ENCODE measurements around the gene UBAP1. TPM values are rescaled to one million over a fixed set of nuclear protein-coding genes. Genes with fewer than 3 reads are reported as not detected.
"Not testable (repeated sequence)": the region's sequence is repeated elsewhere in the genome, so short reads cannot be mapped to it uniquely, and the experiment has no call there.

Gene UBAP1
- total RNA-seq, 1 donor from 2014 or later, result 31.2 TPM

DNA sequence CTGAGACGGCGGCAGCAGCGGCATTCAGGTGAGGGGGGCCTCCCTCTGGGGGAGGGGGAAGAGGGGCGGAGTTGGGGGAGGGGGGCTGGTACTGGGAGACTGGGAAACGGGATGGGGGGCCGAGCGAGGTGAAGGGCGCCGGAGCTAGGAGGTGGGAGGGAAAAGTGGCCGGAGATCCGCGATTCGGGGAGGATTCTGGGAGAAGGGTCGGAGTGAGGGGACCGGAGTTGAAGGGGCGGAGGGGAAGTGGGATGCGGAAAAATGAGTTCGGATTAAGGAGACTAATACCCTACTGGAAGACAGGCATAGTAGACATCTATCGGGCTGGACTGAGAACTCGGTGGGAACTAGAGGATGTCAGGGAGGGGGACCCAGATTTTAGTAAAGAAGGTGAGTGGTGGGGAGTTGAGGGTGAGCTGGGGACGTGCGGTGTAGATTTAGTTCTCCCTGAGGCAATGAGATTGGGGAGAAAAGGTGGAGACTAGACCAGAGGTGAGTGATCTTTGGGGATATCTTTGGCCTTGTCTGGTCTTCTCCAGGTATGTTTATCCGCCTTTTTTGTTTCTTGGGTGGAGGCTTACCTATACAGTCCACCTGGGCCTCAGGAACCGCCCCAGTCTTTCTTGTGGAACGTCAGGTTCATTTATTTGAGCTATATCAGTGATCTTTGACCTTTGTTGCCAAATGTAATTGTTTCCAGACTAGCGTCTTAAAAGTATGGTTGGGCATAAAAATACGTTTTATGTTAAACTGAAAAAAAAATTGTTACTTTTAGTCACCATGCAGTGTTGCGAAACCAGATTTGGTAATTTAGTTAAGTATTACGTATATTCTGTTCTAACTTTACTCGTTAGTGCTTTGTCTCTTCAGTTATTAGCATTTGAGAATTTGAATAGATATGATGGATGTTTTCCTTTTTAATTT, 632 bp downstream of the UBAP1 start:
- intact Hi-C loops (cut with micrococcal nuclease), result loop anchor here (1.0 to 2.0 kb wide), 2 partner anchors 130 to 197 kb away; partner anchors contain the start of gene MYORG

DNA sequence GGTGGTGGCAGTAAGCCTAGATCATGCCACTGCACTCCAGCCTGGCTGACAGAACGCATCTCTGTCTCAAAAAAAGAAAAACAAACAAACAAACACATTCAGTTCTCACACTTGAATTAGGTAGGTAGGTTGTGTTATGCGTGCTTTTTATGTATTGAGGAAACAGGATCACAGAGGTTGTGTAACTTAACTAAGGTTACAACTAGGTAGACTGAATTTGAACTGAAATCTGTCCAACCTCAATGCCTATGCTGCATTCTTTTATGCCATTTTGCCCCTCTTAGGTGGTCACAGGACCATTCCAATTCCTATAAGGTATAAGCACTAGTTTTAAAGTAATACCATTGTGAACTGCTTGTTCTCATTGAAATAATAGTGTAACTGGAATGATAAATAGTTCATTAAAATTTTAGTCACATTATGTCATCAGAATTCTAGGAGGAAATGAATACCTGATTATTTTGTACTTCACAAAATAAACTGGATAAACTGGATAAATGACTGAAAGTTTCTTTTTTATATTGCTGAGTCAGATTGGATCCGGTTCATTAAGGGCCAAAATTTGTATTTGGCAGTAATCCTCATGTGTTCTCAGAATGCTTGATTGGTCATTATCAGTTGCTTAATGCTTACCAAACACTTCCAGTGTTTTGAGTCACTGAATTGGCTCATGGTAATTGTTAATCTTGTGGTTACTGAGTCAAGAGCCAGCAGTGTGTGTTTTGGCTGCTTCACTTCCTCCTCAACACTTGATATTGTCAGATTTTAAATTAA, 7.1 kb downstream of the UBAP1 start:
- intact Hi-C loops (cut with micrococcal nuclease), result no loop called here

DNA sequence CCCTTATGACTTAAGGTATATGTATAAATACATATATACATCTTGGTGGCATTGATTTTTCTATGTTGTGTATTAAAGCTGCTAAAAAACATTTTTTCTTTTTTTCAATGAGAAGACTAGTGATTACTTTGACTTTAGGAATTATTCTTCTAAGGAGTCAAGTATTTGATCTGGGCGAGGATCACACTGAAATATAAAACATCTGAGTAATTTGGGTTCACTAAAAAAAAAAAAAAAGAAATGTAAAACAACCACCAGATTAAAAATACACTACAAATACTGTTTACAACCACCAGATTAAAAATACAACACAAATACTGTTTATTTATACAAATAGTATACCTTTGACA, 9.0 kb downstream of the UBAP1 start:
- intact Hi-C loops (cut with micrococcal nuclease), result no loop called here

DNA sequence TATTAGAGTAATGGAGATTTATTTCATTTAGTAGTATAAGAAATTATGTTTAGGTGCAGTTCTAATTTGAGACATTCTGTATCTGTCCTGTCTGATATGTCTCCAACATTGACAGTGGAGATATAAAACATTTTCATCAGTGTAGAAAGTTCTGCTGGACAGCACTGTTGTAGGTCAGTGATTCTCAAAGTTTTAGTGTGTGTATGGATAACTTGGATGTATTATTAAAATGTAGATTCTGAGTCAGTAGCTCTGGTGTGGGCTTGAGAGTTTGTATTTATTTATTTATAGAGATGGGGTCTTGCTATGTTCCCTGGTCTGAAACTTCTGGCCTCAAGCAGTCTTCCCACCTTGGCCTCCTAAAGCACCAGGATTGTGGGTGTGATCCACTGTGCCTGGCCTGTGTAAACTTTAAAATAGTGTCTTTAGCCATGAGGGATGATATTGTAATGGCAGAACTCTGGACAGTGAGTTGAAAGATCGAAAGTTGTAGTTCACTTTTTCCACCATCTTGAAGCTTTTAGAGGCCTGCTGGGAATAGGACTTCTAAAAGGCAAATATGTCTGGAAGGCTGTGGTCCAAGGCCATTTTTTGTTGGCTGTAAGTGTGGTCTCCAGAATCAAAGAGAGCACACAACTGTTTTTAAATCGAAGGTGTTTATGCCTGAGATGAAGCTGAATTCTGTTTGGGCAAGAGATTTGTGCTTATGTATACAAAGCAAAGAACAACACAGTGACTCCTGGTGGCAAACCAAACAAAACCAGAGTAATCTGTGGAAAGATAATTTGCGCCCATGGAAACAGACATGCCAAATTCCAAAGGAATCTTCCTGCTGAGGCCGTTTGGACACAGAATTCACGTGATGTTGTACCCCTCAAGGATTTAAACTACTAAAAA, 12.4 kb downstream of the UBAP1 start:
- intact Hi-C loops (cut with micrococcal nuclease), result no loop called here

DNA sequence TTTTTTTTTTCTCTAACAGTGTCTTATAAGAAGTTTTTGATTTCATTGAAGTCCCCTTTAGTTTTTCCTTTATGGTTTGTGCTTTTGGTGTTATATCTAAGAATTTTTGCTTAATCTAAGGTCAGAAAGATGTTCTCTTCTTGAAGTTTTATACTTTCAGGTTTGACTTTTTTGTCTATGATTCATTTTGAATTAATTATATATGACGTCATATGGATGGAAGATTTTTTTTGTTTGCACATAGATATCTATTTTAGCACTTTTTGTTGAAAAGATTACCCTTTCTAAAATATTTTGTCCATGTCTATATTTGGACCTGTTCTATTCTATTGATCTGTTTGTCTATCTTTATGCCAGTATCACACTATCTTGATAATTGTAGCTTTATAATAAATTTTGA, 16.3 kb downstream of the UBAP1 start:
- intact Hi-C loops (cut with micrococcal nuclease), result no loop called here

DNA sequence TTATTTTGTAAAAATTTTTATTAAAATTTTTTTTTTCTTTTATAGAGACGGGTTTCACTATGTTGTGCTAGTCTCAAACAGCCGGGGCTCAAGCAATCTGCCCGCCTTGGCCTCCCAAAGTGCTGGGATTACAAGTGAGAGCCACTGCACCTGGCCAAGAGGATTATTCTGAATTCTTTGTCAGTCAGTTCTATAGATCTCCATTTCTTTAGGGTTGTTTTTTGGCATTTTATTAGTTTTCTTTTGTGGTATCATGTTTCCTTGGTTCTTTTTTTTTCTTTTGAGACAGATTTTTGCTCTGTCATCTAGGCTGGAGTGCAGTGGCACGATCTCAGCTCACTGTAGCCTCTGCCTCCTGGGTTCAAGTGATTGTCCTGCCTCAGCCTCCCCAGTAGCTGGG, 18.4 kb downstream of the UBAP1 start:
- intact Hi-C loops (cut with micrococcal nuclease), result not testable (repeated sequence)

DNA sequence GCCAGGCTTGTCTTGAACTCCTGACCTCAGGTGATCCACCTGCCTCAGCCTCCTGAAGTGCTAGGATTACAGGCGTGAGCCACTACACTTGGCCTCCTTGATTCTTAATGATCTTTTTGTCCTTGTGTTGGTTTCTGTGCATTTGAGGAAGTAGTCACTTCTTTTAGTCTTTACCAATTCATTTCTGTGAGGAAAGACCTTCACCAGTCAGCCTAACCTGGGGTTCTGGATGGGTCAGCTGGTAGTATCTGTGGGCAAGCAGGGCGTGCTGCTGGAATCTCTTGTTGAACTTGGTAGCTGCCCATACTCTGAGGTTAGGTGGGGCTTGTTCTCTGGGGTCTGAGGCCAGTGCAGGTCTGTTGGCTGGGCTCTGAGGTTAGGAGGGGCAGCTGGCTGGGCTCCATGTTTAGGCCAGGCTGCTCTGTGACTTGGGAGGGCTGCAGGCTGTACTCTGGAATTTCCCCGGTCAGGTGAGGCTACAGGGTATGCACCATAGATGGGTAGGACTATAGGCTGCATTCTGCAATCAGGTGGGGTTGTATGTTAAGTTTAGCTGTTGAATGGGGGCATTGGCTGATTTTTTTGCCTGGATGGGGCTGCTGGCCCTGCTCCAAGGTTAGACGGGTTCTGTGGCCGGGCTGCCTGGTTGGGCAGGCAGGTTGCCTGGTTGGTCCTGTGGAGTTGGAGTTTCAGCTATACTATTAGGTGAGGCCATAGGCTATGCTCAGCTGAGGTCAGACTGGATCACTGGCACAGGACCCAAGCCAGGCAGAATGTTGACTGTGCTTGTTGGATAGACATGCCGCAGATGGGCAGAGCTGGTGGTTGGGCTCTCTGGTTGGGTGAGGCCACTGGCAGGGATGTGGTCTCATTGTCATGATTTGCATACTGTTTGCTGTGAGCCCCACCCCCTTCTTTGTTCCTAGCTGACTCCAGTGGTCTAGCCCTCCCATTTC, 19.2 kb downstream of the UBAP1 start:
- intact Hi-C loops (cut with micrococcal nuclease), result no loop called here

DNA sequence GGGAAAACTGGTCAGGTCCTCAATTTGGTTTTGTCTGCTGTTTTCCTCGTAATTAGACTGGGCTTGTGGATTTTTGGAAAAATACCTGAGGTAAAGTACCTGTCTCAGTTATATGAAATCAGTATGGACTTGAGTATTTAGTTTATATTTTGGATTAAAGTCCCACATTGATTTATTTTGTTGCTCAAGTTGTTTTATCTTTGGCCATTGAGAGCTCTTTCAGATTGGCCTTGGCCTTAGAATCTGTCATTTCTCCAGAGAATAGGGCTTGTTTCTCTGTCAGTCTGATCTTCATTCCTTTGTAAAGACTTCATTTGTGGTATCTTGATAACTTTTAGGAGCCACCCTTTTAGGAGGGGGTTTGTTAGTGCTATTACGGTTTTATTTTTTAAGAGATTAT, 21.2 kb downstream of the UBAP1 start:
- intact Hi-C loops (cut with micrococcal nuclease), result no loop called here

DNA sequence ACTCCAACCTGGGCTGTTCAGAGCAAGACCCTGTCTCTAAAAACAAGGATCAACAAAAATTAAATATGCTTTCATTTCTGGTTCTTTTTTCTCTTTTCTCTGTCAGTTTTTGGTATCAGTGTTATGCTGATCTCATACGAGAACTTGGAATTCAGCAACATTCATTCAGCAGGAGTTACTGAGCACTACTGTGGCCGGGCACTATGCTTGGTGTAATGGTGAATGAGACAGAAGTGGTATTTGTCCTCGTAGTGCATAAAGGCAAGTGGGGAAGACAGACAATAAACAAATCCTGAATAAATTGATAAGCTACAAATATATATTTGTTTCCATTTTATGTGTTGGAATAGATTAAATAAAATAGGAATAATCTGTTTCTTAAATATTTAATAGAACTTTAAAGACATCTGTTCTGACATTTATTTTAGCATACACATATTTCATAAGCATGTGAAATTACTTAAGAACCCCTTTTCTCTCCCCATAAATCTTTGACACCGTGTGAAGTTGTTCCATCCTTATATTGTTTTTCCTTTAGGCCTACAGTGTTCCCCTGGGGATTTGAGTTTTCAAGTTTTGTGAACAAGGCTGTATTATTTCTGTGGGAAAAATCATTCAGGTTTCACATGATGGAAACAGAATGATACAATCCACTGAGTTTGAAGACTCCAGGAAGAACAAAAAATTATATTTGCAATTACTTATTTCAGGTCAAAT, 24.6 kb downstream of the UBAP1 start:
- intact Hi-C loops (cut with micrococcal nuclease), result no loop called here

DNA sequence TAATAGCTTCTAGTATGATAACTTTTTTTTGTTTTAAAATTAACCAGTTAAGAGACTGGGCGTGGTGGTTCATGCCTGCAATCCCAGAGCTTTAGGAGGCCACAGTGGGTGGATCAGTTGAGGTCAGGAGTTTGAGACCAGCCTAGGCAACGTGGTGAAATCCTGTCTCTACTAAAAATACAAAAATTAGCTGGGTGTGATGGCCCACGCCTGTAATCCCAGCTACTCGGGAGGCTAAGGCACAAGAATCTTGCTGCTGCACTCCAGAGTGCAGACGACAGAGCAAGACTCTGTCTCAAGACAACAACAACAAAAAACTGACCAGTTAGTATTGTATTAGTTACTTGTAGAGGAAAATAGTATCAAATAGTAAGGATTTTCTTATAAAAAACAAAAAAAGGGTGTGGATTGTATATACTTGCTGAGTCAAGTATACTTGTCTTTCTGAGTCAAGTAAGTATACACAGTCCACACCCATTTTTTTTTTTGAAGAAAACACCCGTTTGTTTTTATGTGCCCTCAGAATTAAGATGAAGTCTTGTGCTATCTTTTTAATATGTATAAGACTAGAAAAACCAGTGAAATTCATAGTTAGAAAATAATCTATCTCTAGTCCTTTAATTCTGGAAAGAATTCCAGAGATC, 25.3 kb downstream of the UBAP1 start:
- intact Hi-C loops (cut with micrococcal nuclease), result no loop called here

DNA sequence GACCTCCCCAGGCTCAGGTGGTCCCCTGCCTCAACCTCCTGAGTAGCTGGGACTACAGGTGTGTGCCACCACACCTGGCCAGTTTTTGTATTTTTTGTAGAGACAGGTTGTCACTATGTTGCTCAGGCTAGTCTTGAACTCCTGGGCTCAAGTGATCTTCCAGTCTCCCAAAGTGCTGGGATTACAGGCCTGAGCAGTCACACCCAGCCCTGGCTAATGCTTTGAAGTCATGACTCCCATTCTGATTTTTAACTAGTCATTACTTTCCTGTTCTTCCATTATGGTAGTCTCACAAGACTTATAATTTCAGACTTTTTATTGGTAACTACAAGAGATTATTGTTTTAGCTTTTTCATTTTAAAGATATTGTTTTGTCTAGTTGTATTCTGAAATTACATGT, 26.3 kb downstream of the UBAP1 start:
- intact Hi-C loops (cut with micrococcal nuclease), result no loop called here

DNA sequence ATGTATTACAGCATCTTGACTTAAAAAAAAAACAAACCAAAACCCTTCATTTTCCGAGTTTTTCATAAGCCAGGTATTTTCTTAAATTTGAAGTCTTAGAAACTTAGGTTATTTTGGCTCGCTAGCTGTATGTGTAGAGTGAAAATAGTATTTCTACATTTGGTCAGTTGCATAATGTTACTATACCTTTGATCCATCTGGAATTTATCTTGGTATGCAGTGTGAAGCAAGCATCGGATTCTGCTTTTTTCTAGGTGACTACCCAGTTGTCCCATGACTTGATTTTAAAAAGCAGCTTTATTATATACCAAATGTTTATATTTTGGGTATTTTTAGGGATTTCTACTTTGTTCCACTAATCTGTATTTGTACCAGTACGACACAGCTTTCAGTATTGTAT, 27.7 kb downstream of the UBAP1 start:
- intact Hi-C loops (cut with micrococcal nuclease), result no loop called here

DNA sequence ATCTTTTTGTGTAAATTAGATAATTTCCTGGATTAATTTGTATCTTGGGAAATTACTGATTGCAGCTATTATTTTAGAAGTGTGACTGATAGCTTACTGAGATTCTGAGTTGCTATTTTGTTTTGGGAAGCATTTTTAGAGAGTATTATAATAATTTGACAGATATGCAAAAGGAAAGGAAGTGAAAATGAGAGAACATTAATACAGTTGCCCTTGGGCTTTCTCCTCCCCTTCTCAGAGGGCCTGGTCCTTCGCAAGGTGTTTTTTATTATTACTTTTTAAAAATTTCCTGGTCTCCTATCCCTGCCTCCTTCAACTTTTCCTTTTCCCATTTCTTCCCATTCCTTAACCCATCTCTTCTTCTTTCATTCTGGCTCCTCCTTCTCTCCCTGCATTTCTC, 32.6 kb downstream of the UBAP1 start:
- intact Hi-C loops (cut with micrococcal nuclease), result no loop called here

DNA sequence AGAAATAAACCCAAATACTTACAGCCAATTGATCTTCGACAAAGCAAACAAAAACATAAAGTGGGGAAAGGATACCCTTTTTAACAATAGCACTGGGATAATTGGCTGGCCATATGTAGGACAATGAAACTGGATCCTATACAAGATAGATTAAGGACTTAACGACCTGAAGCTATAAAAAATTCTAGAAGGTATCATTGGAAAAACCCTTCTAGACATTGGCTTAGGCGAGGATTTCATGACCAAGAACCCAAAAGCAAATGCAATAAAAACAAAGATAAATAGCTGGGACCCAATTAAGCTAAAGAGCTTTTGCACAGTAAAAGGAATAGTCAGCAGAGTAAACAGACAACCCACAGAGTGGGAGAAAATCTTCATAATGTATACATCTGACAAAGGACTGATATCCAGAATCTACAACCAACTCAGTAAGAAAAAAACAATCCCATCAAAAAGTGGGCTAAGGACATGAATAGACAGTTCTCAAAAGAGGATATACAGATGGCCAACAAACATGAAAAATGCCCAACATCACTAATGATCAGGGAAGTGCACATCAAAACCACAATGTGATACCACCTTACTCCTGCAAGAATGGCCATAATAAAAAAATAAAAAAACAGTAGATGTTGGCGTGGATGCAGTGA, 35.6 kb downstream of the UBAP1 start:
- intact Hi-C loops (cut with micrococcal nuclease), result not testable (repeated sequence)

DNA sequence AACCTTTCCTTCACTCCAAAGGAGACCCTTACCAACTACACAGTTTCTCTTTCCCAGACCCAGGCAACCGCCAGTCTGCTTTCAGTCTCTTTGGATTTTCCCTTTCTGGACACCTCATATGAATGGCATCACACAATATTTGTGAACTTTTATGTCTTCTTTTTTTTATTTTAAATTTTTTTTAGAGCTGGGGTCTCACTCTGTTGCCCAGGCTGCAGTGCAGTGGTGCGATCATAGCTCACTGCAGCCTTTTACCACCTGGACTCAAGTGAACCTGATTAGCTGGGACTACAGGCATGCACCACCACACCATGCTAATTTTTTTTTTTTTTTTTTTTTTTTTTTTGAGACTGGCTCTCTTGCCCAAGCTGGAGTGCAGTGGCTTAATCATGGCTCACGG, 37.5 kb downstream of the UBAP1 start:
- intact Hi-C loops (cut with micrococcal nuclease), result no loop called here

DNA sequence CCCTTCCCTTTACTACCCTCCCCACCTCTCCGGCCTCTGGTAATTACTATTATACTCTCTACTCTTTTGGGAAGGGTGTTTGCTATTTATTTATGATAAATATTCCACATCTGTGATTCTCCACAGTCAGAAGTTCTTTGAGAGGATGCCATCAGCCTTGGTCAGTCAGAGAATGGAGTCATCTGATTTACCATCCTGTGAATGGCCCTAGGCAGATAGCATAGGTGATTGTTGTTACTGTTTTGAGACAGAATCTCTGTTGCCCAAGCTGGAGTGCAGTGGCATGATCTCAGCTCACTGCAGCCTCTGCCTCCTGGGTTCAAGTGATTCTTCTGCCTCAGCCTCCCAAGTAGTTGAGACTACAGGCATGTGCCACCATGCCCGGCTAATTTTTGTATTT, 38.2 kb downstream of the UBAP1 start:
- intact Hi-C loops (cut with micrococcal nuclease), result not testable (repeated sequence)

DNA sequence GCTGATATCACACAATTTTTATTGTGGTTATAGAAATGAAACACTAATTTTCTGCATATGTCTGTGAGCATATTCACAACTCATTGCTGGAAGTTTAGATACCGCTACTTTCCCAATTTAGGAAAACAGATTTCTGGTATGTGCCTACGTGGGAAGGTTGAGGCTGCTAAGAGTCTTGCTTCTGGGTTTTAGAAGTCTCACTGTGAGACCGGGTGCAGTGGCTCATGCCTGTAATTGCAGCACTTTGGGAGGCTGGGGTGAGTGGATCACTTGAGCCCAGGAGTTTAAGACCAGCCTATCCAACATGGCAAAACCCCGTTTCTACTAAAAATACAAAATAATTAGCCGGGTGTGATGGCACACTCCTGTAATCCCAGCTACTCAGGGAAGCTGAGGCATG, 39.6 kb downstream of the UBAP1 start:
- intact Hi-C loops (cut with micrococcal nuclease), result no loop called here

DNA sequence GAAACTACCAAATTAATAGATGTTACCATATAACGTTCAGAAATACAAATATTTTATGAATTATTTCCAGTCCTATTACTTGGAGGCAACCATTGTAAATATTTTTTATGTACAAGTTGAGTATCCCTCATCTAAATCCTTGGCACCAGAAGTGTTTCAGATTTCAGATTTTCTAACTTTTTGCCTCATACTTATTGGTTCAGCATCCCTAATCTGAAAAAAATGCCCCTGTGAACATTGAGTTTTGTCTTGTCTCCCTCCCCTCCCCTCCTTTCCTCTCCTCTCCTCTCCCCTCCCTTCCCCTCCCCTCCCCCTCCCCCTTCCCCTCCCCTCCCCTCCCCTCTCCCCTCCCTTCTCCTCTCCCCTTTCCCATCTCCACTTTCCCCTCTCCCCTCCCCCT, 40.6 kb downstream of the UBAP1 start:
- intact Hi-C loops (cut with micrococcal nuclease), result no loop called here

DNA sequence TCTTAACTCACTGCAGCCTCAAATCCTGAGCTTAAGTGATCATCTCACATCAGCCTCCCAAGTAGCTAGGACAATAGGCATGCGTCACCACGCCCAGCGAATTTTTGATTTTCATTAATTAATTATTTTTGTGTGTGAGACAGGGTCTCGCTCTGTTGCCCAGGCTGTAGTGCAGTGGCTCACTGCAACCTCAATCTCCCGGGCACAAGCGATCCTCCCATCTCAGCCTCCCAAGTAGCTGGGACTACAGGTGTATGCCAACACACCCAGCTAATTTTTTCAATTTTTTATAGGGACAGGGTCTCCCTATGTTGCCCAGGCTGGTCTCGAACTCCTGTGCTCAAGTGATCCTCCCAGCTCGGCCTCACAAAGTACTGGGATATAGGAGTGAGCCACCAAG, 41.4 kb downstream of the UBAP1 start:
- intact Hi-C loops (cut with micrococcal nuclease), result no loop called here
